ENCODE data around the gene TMEM37.

GRCh38 chr2:119434664-119435063, 3.0 kb downstream of the TMEM37 start:
- TF ChIP-seq POLR2AphosphoS5 (IDR thresholded peaks at IDR 0.05) (no peak), CTCF (IDR thresholded peaks at IDR 0.05) (no peak), POLR2A (IDR thresholded peaks at IDR 0.05; ENCODE audit: low read depth) (no peak)
